ENCODE measurements around the gene NIPAL1.

Gene NIPAL1

GRCh38 chr4:48015678-48016077 lies 894 bp upstream of the NIPAL1 start:
- no peak for TF ChIP-seq PATZ1 (CRISPR knock-in tag; IDR thresholded peaks at IDR 0.05; ENCODE audit: borderline replicate concordance)
- TF ChIP-seq OSR1 (CRISPR knock-in tag; IDR thresholded peaks at IDR 0.05): no peak
- TF ChIP-seq CSDC2 (CRISPR knock-in tag; IDR thresholded peaks at IDR 0.05): no peak
- no peak for TF ChIP-seq TCF4 (CRISPR knock-in tag; IDR thresholded peaks at IDR 0.05; ENCODE audit: borderline replicate concordance)
- ATAC-seq: no peak

GRCh38 chr4:48017108-48017571 lies 568 bp downstream of the NIPAL1 start:
- TF ChIP-seq PATZ1 (CRISPR knock-in tag; IDR thresholded peaks at IDR 0.05; ENCODE audit: borderline replicate concordance): 0 out of 2 replicates have a peak, but pooled peaks have one; percentile 25
- no peak for TF ChIP-seq ESRRG (CRISPR knock-in tag; IDR thresholded peaks at IDR 0.05)
- peak; percentile 73 for ATAC-seq

- ATAC-seq: no peak
- TF ChIP-seq ZNF70 (CRISPR knock-in tag; IDR thresholded peaks at IDR 0.05) (no peak), RARB (CRISPR knock-in tag; IDR thresholded peaks at IDR 0.05) (no peak), ISL1 (CRISPR knock-in tag; IDR thresholded peaks at IDR 0.05) (no peak), ESRRG (CRISPR knock-in tag; IDR thresholded peaks at IDR 0.05) (no peak), ZFP30 (CRISPR knock-in tag; IDR thresholded peaks at IDR 0.05) (no peak)
Measured at GRCh38 chr4:48018112-48018511, 1.5 kb downstream of the NIPAL1 start.

- no peak for TF ChIP-seq SNAI2 (CRISPR knock-in tag; IDR thresholded peaks at IDR 0.05)
- TF ChIP-seq ESRRG (CRISPR knock-in tag; IDR thresholded peaks at IDR 0.05): no peak
- TF ChIP-seq TSHZ2 (CRISPR knock-in tag; IDR thresholded peaks at IDR 0.05): no peak
- TF ChIP-seq ZNF8 (CRISPR knock-in tag; IDR thresholded peaks at IDR 0.05): no peak
- TF ChIP-seq ZNF70 (CRISPR knock-in tag; IDR thresholded peaks at IDR 0.05): no peak
- TF ChIP-seq OSR1 (CRISPR knock-in tag; IDR thresholded peaks at IDR 0.05): no peak
- TF ChIP-seq GLIS3 (CRISPR knock-in tag; IDR thresholded peaks at IDR 0.05): no peak
- TF ChIP-seq ARNTL (CRISPR knock-in tag; IDR thresholded peaks at IDR 0.05; ENCODE audit: borderline replicate concordance, low read depth): no peak
- TF ChIP-seq RARB (CRISPR knock-in tag; IDR thresholded peaks at IDR 0.05): no peak
- no peak for TF ChIP-seq CREB5 (CRISPR knock-in tag; IDR thresholded peaks at IDR 0.05; ENCODE audit: low read depth)
- TF ChIP-seq TCF4 (CRISPR knock-in tag; IDR thresholded peaks at IDR 0.05; ENCODE audit: borderline replicate concordance): no peak
- no peak for TF ChIP-seq ZC3H10 (CRISPR knock-in tag; IDR thresholded peaks at IDR 0.05)
- TF ChIP-seq ZFP30 (CRISPR knock-in tag; IDR thresholded peaks at IDR 0.05): no peak
- ATAC-seq: no peak
Measured at GRCh38 chr4:48021100-48021499, 4.5 kb downstream of the NIPAL1 start.

- no peak for ATAC-seq
- TF ChIP-seq ZFP30 (CRISPR knock-in tag; IDR thresholded peaks at IDR 0.05): no peak
- no peak for TF ChIP-seq POU6F1 (CRISPR knock-in tag; IDR thresholded peaks at IDR 0.05; ENCODE audit: borderline replicate concordance, low read depth)
- no peak for TF ChIP-seq ZNF8 (CRISPR knock-in tag; IDR thresholded peaks at IDR 0.05)
- no peak for TF ChIP-seq ARNTL (CRISPR knock-in tag; IDR thresholded peaks at IDR 0.05; ENCODE audit: borderline replicate concordance, low read depth)
- TF ChIP-seq ZFP3 (CRISPR knock-in tag; IDR thresholded peaks at IDR 0.05): no peak
- TF ChIP-seq ZNF70 (CRISPR knock-in tag; IDR thresholded peaks at IDR 0.05): no peak
- no peak for TF ChIP-seq CREB5 (CRISPR knock-in tag; IDR thresholded peaks at IDR 0.05; ENCODE audit: low read depth)
- TF ChIP-seq BACH2 (CRISPR knock-in tag; IDR thresholded peaks at IDR 0.05; ENCODE audit: borderline replicate concordance): no peak
- no peak for TF ChIP-seq TCF4 (CRISPR knock-in tag; IDR thresholded peaks at IDR 0.05; ENCODE audit: borderline replicate concordance)
- no peak for TF ChIP-seq ZC3H10 (CRISPR knock-in tag; IDR thresholded peaks at IDR 0.05)
- no peak for TF ChIP-seq OSR1 (CRISPR knock-in tag; IDR thresholded peaks at IDR 0.05)
- TF ChIP-seq TOX (CRISPR knock-in tag; IDR thresholded peaks at IDR 0.05; ENCODE audit: borderline replicate concordance): no peak
Measured at GRCh38 chr4:48022192-48022799, 5.7 kb downstream of the NIPAL1 start.
